Natural killer cell (primary cell): ENCODE measurements around the gene CROCC. TPM values are rescaled to one million over a fixed set of nuclear protein-coding genes. Genes with fewer than 3 reads are reported as not detected.
"Not testable (repeated sequence)": the region's sequence is repeated elsewhere in the genome, so short reads cannot be mapped to it uniquely, and the experiment has no call there.

Source experiments
- ATAC-seq, 3 donors: fragments of 150-1000 bp in 2 of 3; fragments of 200-7000 bp in 1 of 3; cut with Tn5 transposase; 1 replicate in 1 of 3; 2 replicates in 2 of 3; pipeline ENCODE4 v1.10.0; 2021; ENCODE audit warnings: mild to moderate bottlenecking in 2 of 3, moderate library complexity in 2 of 3
- DNase-seq, 2 donors: peaks; one replicate each; pipeline versions ENCODE4 v3.0.0 to v3.0.0-alpha.2; 2013 to 2021; ENCODE audit warnings: mixed read lengths in 1 of 2
- H3K27ac ChIP-seq: one replicate; pipeline ENCODE4 v1.5.1; 2013; ENCODE audit warnings: mild to moderate bottlenecking, low read length
- H3K27me3 ChIP-seq: one replicate; pipeline ENCODE4 v1.6.1; 2013; ENCODE audit warnings: low read length; ENCODE audit not compliant: control insufficient read depth, insufficient read depth
- H3K36me3 ChIP-seq: one replicate; pipeline ENCODE4 v1.6.1; 2013; ENCODE audit warnings: low read length; ENCODE audit not compliant: control insufficient read depth, insufficient read depth
- H3K4me1 ChIP-seq: one replicate; pipeline ENCODE4 v1.6.1; 2013; ENCODE audit warnings: low read length; ENCODE audit not compliant: control insufficient read depth, insufficient read depth
- H3K4me3 ChIP-seq: one replicate; pipeline ENCODE4 v1.5.1; 2013; ENCODE audit warnings: low read length
- H3K9me3 ChIP-seq: one replicate; pipeline ENCODE4 v1.6.1; 2013; ENCODE audit warnings: low read length; ENCODE audit not compliant: control insufficient read depth, insufficient read depth
- H3K27ac Mint-ChIP-seq, 2 donors: one replicate each; pipeline ENCODE4 v1.8.0; 2022; ENCODE audit warnings: mild to moderate bottlenecking in 2 of 2, mixed read lengths in 2 of 2, moderate library complexity in 1 of 2
- H3K27me3 Mint-ChIP-seq, 2 donors: one replicate each; pipeline ENCODE4 v1.8.0; 2022; ENCODE audit warnings: low read depth in 2 of 2, mixed read lengths in 2 of 2
- H3K36me3 Mint-ChIP-seq: one replicate; pipeline ENCODE4 v1.8.0; 2022; ENCODE audit warnings: mixed read lengths
- H3K4me1 Mint-ChIP-seq, 2 donors: one replicate each; pipeline ENCODE4 v1.8.0; 2022; ENCODE audit warnings: mixed read lengths in 2 of 2
- H3K4me3 Mint-ChIP-seq: one replicate; pipeline ENCODE4 v1.8.0; 2022; ENCODE audit warnings: mild to moderate bottlenecking, moderate library complexity, mixed read lengths
- H3K9me3 Mint-ChIP-seq, 2 donors: one replicate each; pipeline ENCODE4 v1.8.0; 2022; ENCODE audit warnings: mixed read lengths in 2 of 2
- CTCF ChIP-seq: fragments of 200-600 bp; IDR thresholded peaks from one replicate; pipeline ENCODE4 v1.8.0; 2022; ENCODE audit warnings: antibody characterized with exemption
- WGBS: methylation state at CpG from one replicate; pipeline ENCODE4 v1.1.7; 2013; ENCODE audit warnings: missing lambda C conversion rate; ENCODE audit not compliant: insufficient coverage; 5-methylcytosine and 5-hydroxymethylcytosine counted together
- intact Hi-C: fragments of 100-400 bp; cut with micrococcal nuclease; formaldehyde crosslinking; loops from one replicate; pipeline ENCODE4 v1.14.2; 2022
- total RNA-seq, 4 donors: library from RNA; stranded (reverse); fragments of 120-200 nt in 1 of 4; gene quantifications; one replicate each; pipeline versions ENCODE4 v1.2.3 to v1.2.4, GENCODE V29; 2013 to 2022

CROCC gene
- total RNA-seq, 3 donors from 2014 or later (not counting 1 experiment from before 2014, with no cell fraction given): 51.7 to 62.9 (median 59.1) TPM

- H3K4me3 ChIP-seq, H3K27me3 ChIP-seq, H3K4me1 ChIP-seq, H3K9me3 Mint-ChIP-seq, H3K36me3 ChIP-seq, ATAC-seq, H3K36me3 Mint-ChIP-seq, H3K9me3 ChIP-seq, H3K27ac ChIP-seq, H3K27me3 Mint-ChIP-seq, DNase-seq: not testable (repeated sequence)
- Mint-ChIP-seq H3K4me3 (peak overlapping the region; percentile 72), H3K27ac (peak overlapping the region; percentile 99), H3K4me1 (peaks cover 40 to 45% of the 10 kb centered on the region in 2 donors)
- intact Hi-C loops: loop anchor here (5.0 to 10.0 kb wide), 2 partner anchors 253 to 530 kb away; partner anchors contain the start of gene SZRD1
- WGBS: no CpG with 5 or more reads among the region's 1 CpG
Observed at GRCh38 chr1:16897653-16898052, 24.1 kb upstream of the CROCC start.

- not testable (repeated sequence) for H3K9me3 Mint-ChIP-seq, H3K4me3 ChIP-seq, H3K36me3 ChIP-seq, H3K36me3 Mint-ChIP-seq, H3K27me3 Mint-ChIP-seq, H3K9me3 ChIP-seq, H3K4me3 Mint-ChIP-seq, H3K27me3 ChIP-seq, ATAC-seq, H3K27ac ChIP-seq, DNase-seq
- intact Hi-C loops: loop anchor here (5.0 to 10.0 kb wide), 2 partner anchors 253 to 531 kb away; partner anchors contain the start of gene SZRD1
- Mint-ChIP-seq H3K4me1 (peaks cover 40 to 51% of the 10 kb centered on the region in 2 donors), H3K27ac (peak overlapping the region; percentile 99)
- H3K4me1 ChIP-seq: peaks cover 13% of the 10 kb centered on the region
Observed at GRCh38 chr1:16898298-16898697, 23.4 kb upstream of the CROCC start.

- H3K27me3 ChIP-seq, H3K27ac Mint-ChIP-seq, H3K4me3 ChIP-seq, H3K27me3 Mint-ChIP-seq, H3K4me3 Mint-ChIP-seq, H3K36me3 ChIP-seq, ATAC-seq, H3K9me3 Mint-ChIP-seq, DNase-seq, H3K27ac ChIP-seq, H3K36me3 Mint-ChIP-seq, H3K9me3 ChIP-seq: not testable (repeated sequence)
- H3K4me1 ChIP-seq: peaks cover 13% of the 10 kb centered on the region
- WGBS: 86% methylated on average over 2 of the region's 2 CpGs
- peaks cover 40 to 58% of the 10 kb centered on the region in 2 donors for H3K4me1 Mint-ChIP-seq
- intact Hi-C loops: loop anchor here (5.0 to 10.0 kb wide), 2 partner anchors 254 to 532 kb away; partner anchors contain the start of gene SZRD1
Observed at GRCh38 chr1:16899020-16899419, 22.7 kb upstream of the CROCC start.

- H3K27me3 Mint-ChIP-seq: no peaks in the 10 kb centered on the region
- no peaks in the 10 kb centered on the region for H3K9me3 Mint-ChIP-seq
- no peak overlapping the region for H3K27ac Mint-ChIP-seq
- no CpG with 5 or more reads among the region's 2 CpGs for WGBS
- DNase-seq: no peak
- Histone ChIP-seq H3K9me3 (peaks cover 4% of the 10 kb centered on the region), H3K27ac (no peak overlapping the region), H3K4me1 (peaks cover 18% of the 10 kb centered on the region), H3K4me3 (no peak overlapping the region), H3K36me3 (no peaks in the 10 kb centered on the region), H3K27me3 (no peaks in the 10 kb centered on the region)
- H3K4me3 Mint-ChIP-seq: peak overlapping the region; percentile 23
- ATAC-seq: no peak
- no peaks in the 10 kb centered on the region for H3K36me3 Mint-ChIP-seq
- intact Hi-C loops: loop anchor here (10.0 kb wide), 1 partner anchor 1066 kb away; no protein-coding TSS in a partner anchor
- no peak for TF ChIP-seq CTCF
- H3K4me1 Mint-ChIP-seq: peaks cover 37 to 44% of the 10 kb centered on the region in 2 donors
Observed at GRCh38 chr1:16900751-16901150, 21.0 kb upstream of the CROCC start.

- Histone ChIP-seq H3K9me3 (peaks cover 10% of the 10 kb centered on the region), H3K4me1 (peaks cover 21% of the 10 kb centered on the region)
- not testable (repeated sequence) for H3K27me3 ChIP-seq, H3K9me3 Mint-ChIP-seq, ATAC-seq, H3K4me3 Mint-ChIP-seq, H3K36me3 Mint-ChIP-seq, H3K27me3 Mint-ChIP-seq, DNase-seq, H3K27ac ChIP-seq, H3K36me3 ChIP-seq, H3K4me3 ChIP-seq
- intact Hi-C loops: loop anchor here (10.0 kb wide), 1 partner anchor 1067 kb away; no protein-coding TSS in a partner anchor
- Mint-ChIP-seq H3K4me1 (peaks cover 31 to 38% of the 10 kb centered on the region in 2 donors), H3K27ac (peak overlapping the region in 1 of 2 donors; percentile 51)
- WGBS: 43% methylated on average over 1 of the region's 2 CpGs
Observed at GRCh38 chr1:16901371-16901770, 20.4 kb upstream of the CROCC start.
